ENCODE data around the gene EEA1.

DNA sequence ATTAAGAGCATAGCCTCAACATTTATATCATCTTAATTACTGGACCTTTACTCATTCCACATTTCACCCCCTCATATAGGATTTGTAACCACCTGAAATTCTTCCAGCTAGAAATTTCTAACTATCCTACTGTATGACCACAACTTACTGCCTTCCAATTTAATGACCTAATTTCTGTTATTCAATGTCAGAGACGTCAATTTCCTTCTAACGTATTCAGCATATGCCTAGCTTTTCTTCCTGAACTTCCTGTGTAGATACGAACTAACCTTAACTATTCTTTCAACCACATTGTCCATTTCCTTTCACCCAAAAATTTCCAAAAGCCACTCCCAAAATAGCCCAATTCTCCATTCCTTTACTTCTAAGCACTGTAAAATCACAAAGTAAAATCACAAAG is 108.0 kb downstream of the EEA1 start:
- TF ChIP-seq, protein P1, sequence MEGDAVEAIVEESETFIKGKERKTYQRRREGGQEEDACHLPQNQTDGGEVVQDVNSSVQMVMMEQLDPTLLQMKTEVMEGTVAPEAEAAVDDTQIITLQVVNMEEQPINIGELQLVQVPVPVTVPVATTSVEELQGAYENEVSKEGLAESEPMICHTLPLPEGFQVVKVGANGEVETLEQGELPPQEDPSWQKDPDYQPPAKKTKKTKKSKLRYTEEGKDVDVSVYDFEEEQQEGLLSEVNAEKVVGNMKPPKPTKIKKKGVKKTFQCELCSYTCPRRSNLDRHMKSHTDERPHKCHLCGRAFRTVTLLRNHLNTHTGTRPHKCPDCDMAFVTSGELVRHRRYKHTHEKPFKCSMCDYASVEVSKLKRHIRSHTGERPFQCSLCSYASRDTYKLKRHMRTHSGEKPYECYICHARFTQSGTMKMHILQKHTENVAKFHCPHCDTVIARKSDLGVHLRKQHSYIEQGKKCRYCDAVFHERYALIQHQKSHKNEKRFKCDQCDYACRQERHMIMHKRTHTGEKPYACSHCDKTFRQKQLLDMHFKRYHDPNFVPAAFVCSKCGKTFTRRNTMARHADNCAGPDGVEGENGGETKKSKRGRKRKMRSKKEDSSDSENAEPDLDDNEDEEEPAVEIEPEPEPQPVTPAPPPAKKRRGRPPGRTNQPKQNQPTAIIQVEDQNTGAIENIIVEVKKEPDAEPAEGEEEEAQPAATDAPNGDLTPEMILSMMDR (IDR thresholded peaks at IDR 0.05; ENCODE audit: insufficient read depth, low read length, poor library complexity, severe bottlenecking), result no peak
- no peak for TF ChIP-seq EZH2phosphoT487 (conservative IDR thresholded peaks at IDR 0.05; ENCODE audit: low read length)
